ENCODE results near the gene PAIP2B. TPM values are rescaled to one million over a fixed set of nuclear protein-coding genes. Genes with fewer than 3 reads are reported as not detected.

The PAIP2B gene, protein sequence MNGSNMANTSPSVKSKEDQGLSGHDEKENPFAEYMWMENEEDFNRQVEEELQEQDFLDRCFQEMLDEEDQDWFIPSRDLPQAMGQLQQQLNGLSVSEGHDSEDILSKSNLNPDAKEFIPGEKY
- 3.0 TPM for total RNA-seq
- 2.2 TPM for polyA plus RNA-seq
- long read RNA-seq, donor 1 = 0 reads
- long read RNA-seq, donor 2, full-length matches to known transcripts = 4 of 4 reads
- long read RNA-seq, donor 2, partial matches to known transcripts = 0 of 4 reads
- long read RNA-seq, donor 2, other reads (novel, unspliced or antisense) = 0 of 4 reads
- long read RNA-seq, donor 3, full-length matches to known transcripts = 4 of 4 reads
- long read RNA-seq, donor 3, partial matches to known transcripts = 0 of 4 reads
- long read RNA-seq, donor 3, other reads (novel, unspliced or antisense) = 0 of 4 reads
- long read RNA-seq, donor 4 = 0 reads
- long read RNA-seq, donor 5, full-length matches to known transcripts = 1 of 1 reads
- long read RNA-seq, donor 5, partial matches to known transcripts = 0 of 1 reads
- long read RNA-seq, donor 5, other reads (novel, unspliced or antisense) = 0 of 1 reads
- long read RNA-seq, donor 6, full-length matches to known transcripts = 1 of 1 reads
- long read RNA-seq, donor 6, partial matches to known transcripts = 0 of 1 reads
- long read RNA-seq, donor 6, other reads (novel, unspliced or antisense) = 0 of 1 reads
- long read RNA-seq, donor 7, full-length matches to known transcripts = 4 of 4 reads
- long read RNA-seq, donor 7, partial matches to known transcripts = 0 of 4 reads
- long read RNA-seq, donor 7, other reads (novel, unspliced or antisense) = 0 of 4 reads
- long read RNA-seq, donor 8, full-length matches to known transcripts = 5 of 5 reads
- long read RNA-seq, donor 8, partial matches to known transcripts = 0 of 5 reads
- long read RNA-seq, donor 8, other reads (novel, unspliced or antisense) = 0 of 5 reads
- long read RNA-seq, donor 9, full-length matches to known transcripts = 2 of 2 reads
- long read RNA-seq, donor 9, partial matches to known transcripts = 0 of 2 reads
- long read RNA-seq, donor 9, other reads (novel, unspliced or antisense) = 0 of 2 reads
- long read RNA-seq, donor 10, full-length matches to known transcripts = 2 of 2 reads
- long read RNA-seq, donor 10, partial matches to known transcripts = 0 of 2 reads
- long read RNA-seq, donor 10, other reads (novel, unspliced or antisense) = 0 of 2 reads

DNA sequence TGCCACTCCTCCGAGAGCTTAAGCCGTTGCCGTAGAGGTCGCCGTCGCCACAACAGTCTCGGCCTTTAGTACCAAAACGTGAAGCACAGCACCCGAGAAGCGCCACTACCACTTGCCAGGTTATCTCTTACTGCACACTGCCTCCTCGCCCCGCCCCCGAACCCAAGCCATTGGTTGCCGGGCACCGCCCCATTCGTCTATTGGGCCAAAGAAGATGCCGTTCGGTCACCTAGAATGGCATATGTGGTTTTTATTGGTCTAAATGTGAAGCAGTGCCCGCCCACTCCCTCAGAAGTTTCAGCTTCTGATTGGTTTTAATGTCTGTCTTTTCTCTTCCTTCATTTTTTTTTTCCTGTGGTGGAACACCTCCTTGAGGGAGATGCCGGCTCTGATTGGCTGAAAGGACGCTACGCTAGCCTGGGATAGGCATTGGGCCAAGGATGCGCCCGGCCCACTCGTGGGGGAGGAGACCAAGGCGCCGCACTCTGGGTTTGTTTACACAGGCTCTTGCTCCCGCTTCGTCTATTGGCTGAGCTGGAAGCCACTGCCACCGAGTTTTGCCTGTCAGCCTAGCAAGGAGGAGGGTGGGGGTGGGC, at the start of gene PAIP2B:
TSS of gene PAIP2B (minus strand) at position 139 of the 596 bp plus-strand sequence. CDS start 24,514 bp downstream, outside the sequence.
- no peaks in the 10 kb centered on the region for H3K36me3 ChIP-seq (ENCODE audit: control insufficient read depth in 2 of 2, insufficient read depth in 2 of 2, low read length in 1 of 2)
- H3K27ac ChIP-seq (ENCODE audit: low read depth in 1 of 2, low read length in 1 of 2) = peak within 1 kb of the TSS; percentile 70 to 85
- H3K4me3 ChIP-seq (ENCODE audit: low read length in 2 of 2) = peak within 1 kb of the TSS; percentile 59 to 64
- peak; percentile 88 to 99 (median 96) for DNase-seq (ENCODE audit: low read depth in 6 of 9, low spot score in 9 of 9)
- H3K4me1 ChIP-seq (ENCODE audit: control insufficient read depth in 2 of 2, insufficient read depth in 2 of 2, low read length in 2 of 2) = peaks cover 5 to 11% of the 10 kb centered on the region in 2 donors
- peaks cover 0 to 7% of the 10 kb centered on the region in 2 donors for H3K27me3 ChIP-seq (ENCODE audit: control insufficient read depth in 2 of 2, insufficient read depth in 1 of 2, low read length in 1 of 2)
- H3K9me3 ChIP-seq (ENCODE audit: control insufficient read depth in 2 of 2, insufficient read depth in 1 of 2, low read length in 1 of 2) = no peaks in the 10 kb centered on the region
- under 1% methylated on average over 30 of the region's 30 CpGs for WGBS

DNA sequence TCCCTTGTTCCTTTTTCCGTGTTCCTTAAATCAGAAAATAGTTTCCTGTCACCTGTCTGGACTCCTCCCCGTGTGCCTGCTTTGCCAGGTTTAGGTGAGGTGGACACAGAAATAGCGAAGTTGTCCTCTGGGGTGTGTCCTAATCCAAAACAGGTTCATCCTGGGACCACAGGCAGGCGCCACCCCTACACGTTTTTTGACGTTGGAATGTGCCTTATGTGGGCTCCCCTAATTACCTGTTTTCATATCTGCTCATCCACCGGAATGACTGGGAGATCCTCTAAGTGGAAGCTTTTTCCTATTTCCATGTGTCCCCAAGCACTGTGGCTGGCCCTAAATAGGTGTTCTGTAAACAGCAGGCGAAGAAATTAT, 49.0 kb upstream of the PAIP2B start:
- Histone ChIP-seq H3K4me1 (ENCODE audit: control insufficient read depth in 2 of 2, insufficient read depth in 2 of 2, low read length in 2 of 2) (peaks cover 6 to 17% of the 10 kb centered on the region in 2 donors), H3K27ac (ENCODE audit: low read depth in 1 of 2, low read length in 1 of 2) (no peak overlapping the region), H3K9me3 (ENCODE audit: control insufficient read depth in 2 of 2, insufficient read depth in 1 of 2, low read length in 1 of 2) (peaks cover 1 to 9% of the 10 kb centered on the region in 2 donors), H3K27me3 (ENCODE audit: control insufficient read depth in 2 of 2, insufficient read depth in 1 of 2, low read length in 1 of 2) (peaks cover 28 to 35% of the 10 kb centered on the region in 2 donors), H3K4me3 (ENCODE audit: low read length in 2 of 2) (peak overlapping the region in 1 of 2 donors; percentile 45), H3K36me3 (ENCODE audit: control insufficient read depth in 2 of 2, insufficient read depth in 2 of 2, low read length in 1 of 2) (no peaks in the 10 kb centered on the region)
- DNase-seq (ENCODE audit: low read depth in 6 of 9, low spot score in 9 of 9) = peak in 1 of 9 donors; percentile 1
- 44% methylated on average over 8 of the region's 8 CpGs for WGBS

DNA sequence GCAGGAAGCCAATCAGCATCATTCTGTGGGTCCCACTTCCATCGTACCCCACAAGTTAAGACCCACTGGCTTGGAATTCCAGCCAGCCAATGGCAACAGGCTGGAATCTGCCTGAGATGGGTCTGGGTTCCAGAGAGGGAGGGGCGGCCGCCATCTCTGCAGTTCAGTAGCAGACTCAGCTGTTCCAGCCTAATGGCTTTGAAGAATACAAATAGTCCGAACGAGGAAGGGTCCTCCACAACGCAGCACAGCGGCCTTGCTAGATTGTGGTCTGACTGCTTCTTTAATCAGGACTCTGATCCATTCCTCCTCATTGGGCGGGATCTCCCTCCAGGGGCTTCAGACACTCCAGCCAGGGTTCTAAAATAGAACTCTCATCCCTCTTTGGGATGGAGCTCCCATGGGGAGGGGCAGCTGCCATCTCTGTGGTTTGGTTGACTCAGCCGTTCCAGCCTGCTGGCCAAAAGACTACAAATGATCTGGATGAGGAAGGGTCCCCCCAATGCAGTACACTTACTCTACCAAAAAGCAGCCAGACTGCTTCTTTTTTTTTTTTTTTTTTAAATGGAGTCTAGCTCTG, 42.7 kb upstream of the PAIP2B start:
- DNase-seq (ENCODE audit: low read depth in 6 of 9, low spot score in 9 of 9) = no peak
- H3K4me1 ChIP-seq (ENCODE audit: control insufficient read depth in 2 of 2, insufficient read depth in 2 of 2, low read length in 2 of 2) = no peaks in the 10 kb centered on the region
- H3K4me3 ChIP-seq (ENCODE audit: low read length in 2 of 2) = no peak overlapping the region
- no peaks in the 10 kb centered on the region for H3K36me3 ChIP-seq (ENCODE audit: control insufficient read depth in 2 of 2, insufficient read depth in 2 of 2, low read length in 1 of 2)
- no peaks in the 10 kb centered on the region for H3K27me3 ChIP-seq (ENCODE audit: control insufficient read depth in 2 of 2, insufficient read depth in 1 of 2, low read length in 1 of 2)
- H3K9me3 ChIP-seq (ENCODE audit: control insufficient read depth in 2 of 2, insufficient read depth in 1 of 2, low read length in 1 of 2) = no peaks in the 10 kb centered on the region
- H3K27ac ChIP-seq (ENCODE audit: low read depth in 1 of 2, low read length in 1 of 2) = no peak overlapping the region
- WGBS = 97% methylated on average over 9 of the region's 9 CpGs

DNA sequence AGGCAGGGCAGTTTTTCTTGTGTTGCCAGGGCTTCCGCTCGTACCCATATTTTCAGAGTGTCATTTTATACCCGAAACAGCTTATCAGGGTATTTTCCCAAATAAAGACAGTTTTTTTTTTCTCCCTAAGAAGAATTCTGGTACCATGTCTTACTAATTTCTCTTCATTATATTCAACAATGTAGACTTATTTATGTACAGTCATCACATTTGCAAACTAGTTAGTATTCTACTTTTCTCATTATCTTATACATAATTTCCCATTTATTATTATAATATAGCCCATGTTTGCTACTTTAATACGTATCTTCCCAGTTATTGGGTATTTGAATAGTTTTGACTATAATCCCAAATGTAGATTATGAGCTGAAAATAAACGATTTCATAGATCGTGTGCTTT, 36.5 kb upstream of the PAIP2B start:
- H3K4me3 ChIP-seq (ENCODE audit: low read length in 2 of 2) = no peak overlapping the region
- no peaks in the 10 kb centered on the region for H3K36me3 ChIP-seq (ENCODE audit: control insufficient read depth in 2 of 2, insufficient read depth in 2 of 2, low read length in 1 of 2)
- no peaks in the 10 kb centered on the region for H3K4me1 ChIP-seq (ENCODE audit: control insufficient read depth in 2 of 2, insufficient read depth in 2 of 2, low read length in 2 of 2)
- H3K27ac ChIP-seq (ENCODE audit: low read depth in 1 of 2, low read length in 1 of 2) = no peak overlapping the region
- DNase-seq (ENCODE audit: low read depth in 6 of 9, low spot score in 9 of 9) = no peak
- H3K9me3 ChIP-seq (ENCODE audit: control insufficient read depth in 2 of 2, insufficient read depth in 1 of 2, low read length in 1 of 2) = no peaks in the 10 kb centered on the region
- peaks cover 0 to 2% of the 10 kb centered on the region in 2 donors for H3K27me3 ChIP-seq (ENCODE audit: control insufficient read depth in 2 of 2, insufficient read depth in 1 of 2, low read length in 1 of 2)
- WGBS = 94% methylated on average over 6 of the region's 6 CpGs

DNA sequence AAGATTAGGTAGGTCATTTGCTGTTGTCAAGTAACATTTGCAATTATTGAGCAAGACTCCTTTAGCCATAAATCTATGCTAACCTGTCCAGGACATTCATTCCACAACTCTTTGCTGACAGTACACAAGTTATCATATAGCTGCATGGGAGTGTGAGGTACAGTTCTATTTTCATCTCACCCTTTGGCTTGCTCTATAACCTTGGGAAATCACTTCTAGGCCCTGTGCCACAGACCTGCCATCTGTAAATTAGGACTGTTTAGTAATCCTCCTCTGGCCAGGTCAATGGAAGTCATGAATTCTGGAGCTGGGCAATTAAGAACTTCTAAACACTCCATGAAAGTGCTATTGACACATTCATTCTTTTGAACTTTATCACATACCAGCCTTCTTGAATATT, 34.6 kb upstream of the PAIP2B start:
- H3K27me3 ChIP-seq (ENCODE audit: control insufficient read depth in 2 of 2, insufficient read depth in 1 of 2, low read length in 1 of 2) = peaks cover 0 to 2% of the 10 kb centered on the region in 2 donors
- H3K9me3 ChIP-seq (ENCODE audit: control insufficient read depth in 2 of 2, insufficient read depth in 1 of 2, low read length in 1 of 2) = no peaks in the 10 kb centered on the region
- H3K36me3 ChIP-seq (ENCODE audit: control insufficient read depth in 2 of 2, insufficient read depth in 2 of 2, low read length in 1 of 2) = no peaks in the 10 kb centered on the region
- H3K4me3 ChIP-seq (ENCODE audit: low read length in 2 of 2) = no peak overlapping the region
- no peak overlapping the region for H3K27ac ChIP-seq (ENCODE audit: low read depth in 1 of 2, low read length in 1 of 2)
- H3K4me1 ChIP-seq (ENCODE audit: control insufficient read depth in 2 of 2, insufficient read depth in 2 of 2, low read length in 2 of 2) = no peaks in the 10 kb centered on the region
- DNase-seq (ENCODE audit: low read depth in 6 of 9, low spot score in 9 of 9) = no peak

DNA sequence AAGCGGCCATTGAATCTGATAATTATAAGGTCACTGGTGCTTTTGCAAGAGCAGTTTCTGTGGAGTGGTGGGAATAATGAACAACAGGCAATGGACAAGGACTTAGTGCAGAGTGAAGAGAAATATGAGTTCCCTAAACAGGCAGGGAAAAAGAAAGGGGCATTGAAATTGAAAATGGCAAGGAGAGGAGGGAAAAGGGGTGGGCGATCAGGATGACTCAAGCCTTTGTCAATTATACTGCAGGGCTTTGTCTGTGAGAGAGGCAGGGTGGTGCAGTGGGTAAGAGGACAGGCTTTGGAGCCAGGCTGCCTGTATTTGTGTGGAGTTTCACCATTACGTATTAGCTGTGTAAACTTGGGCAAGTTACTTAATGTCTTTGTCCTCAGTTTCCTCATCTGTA, 29.5 kb upstream of the PAIP2B start:
- 93% methylated on average over 3 of the region's 3 CpGs for WGBS
- Histone ChIP-seq H3K27me3 (ENCODE audit: control insufficient read depth in 2 of 2, insufficient read depth in 1 of 2, low read length in 1 of 2) (peaks cover 0 to 2% of the 10 kb centered on the region in 2 donors), H3K36me3 (ENCODE audit: control insufficient read depth in 2 of 2, insufficient read depth in 2 of 2, low read length in 1 of 2) (no peaks in the 10 kb centered on the region)

DNA sequence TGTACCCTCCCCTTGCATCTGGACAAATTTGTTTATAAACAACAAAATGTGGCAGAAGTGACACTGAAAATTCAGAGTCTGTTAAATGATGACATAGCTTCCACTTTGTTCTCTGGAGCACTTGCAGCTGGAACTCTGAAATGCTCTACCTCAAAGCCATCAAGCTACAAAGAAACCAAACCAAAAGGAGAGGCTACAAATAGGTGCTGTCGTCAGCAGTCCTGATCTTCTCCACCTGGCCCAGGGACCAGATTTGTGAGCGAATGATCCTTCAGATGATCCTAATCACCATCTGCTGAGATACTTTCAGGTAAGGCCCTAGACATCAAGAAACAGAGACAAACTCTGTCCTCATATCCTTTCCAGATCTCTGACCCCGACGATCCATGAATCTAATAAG, 27.9 kb upstream of the PAIP2B start:
- H3K4me3 ChIP-seq (ENCODE audit: low read length in 2 of 2) = no peak overlapping the region
- DNase-seq (ENCODE audit: low read depth in 6 of 9, low spot score in 9 of 9) = no peak
- WGBS = 91% methylated on average over 4 of the region's 4 CpGs
- H3K27me3 ChIP-seq (ENCODE audit: control insufficient read depth in 2 of 2, insufficient read depth in 1 of 2, low read length in 1 of 2) = peaks cover 0 to 2% of the 10 kb centered on the region in 2 donors
- no peaks in the 10 kb centered on the region for H3K36me3 ChIP-seq (ENCODE audit: control insufficient read depth in 2 of 2, insufficient read depth in 2 of 2, low read length in 1 of 2)
- no peak overlapping the region for H3K27ac ChIP-seq (ENCODE audit: low read depth in 1 of 2, low read length in 1 of 2)
- H3K4me1 ChIP-seq (ENCODE audit: control insufficient read depth in 2 of 2, insufficient read depth in 2 of 2, low read length in 2 of 2) = no peaks in the 10 kb centered on the region
- H3K9me3 ChIP-seq (ENCODE audit: control insufficient read depth in 2 of 2, insufficient read depth in 1 of 2, low read length in 1 of 2) = no peaks in the 10 kb centered on the region

More for the DNA sequence above, 29.5 kb upstream of the PAIP2B start:
- no peak for DNase-seq (ENCODE audit: low read depth in 6 of 9, low spot score in 9 of 9)
- H3K4me3 ChIP-seq (ENCODE audit: low read length in 2 of 2) = no peak overlapping the region
- no peaks in the 10 kb centered on the region for H3K9me3 ChIP-seq (ENCODE audit: control insufficient read depth in 2 of 2, insufficient read depth in 1 of 2, low read length in 1 of 2)
- H3K27ac ChIP-seq (ENCODE audit: low read depth in 1 of 2, low read length in 1 of 2) = no peak overlapping the region
- H3K4me1 ChIP-seq (ENCODE audit: control insufficient read depth in 2 of 2, insufficient read depth in 2 of 2, low read length in 2 of 2) = no peaks in the 10 kb centered on the region

DNA sequence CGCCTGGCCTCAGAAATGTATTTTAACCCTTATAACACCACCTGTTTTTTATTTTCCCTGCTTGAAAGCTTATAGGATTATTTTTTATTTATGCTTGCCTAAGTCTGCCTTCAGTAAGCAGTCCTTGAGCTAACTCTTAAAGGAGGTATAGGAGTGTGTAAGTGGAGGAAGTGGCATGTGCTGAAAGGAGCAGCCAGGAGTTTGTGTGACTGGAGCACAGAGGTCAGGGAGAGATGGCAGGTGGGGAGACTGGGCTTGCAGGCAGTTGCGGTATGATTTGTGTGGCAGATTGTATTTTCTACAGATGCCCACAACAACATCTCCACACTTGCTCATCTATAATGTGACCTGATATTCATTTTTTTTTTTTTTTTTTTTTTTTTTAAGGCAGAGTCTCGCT, 27.2 kb upstream of the PAIP2B start:
- Histone ChIP-seq H3K4me1 (ENCODE audit: control insufficient read depth in 2 of 2, insufficient read depth in 2 of 2, low read length in 2 of 2) (no peaks in the 10 kb centered on the region), H3K9me3 (ENCODE audit: control insufficient read depth in 2 of 2, insufficient read depth in 1 of 2, low read length in 1 of 2) (no peaks in the 10 kb centered on the region), H3K4me3 (ENCODE audit: low read length in 2 of 2) (no peak overlapping the region), H3K36me3 (ENCODE audit: control insufficient read depth in 2 of 2, insufficient read depth in 2 of 2, low read length in 1 of 2) (no peaks in the 10 kb centered on the region), H3K27ac (ENCODE audit: low read depth in 1 of 2, low read length in 1 of 2) (no peak overlapping the region), H3K27me3 (ENCODE audit: control insufficient read depth in 2 of 2, insufficient read depth in 1 of 2, low read length in 1 of 2) (peaks cover 0 to 2% of the 10 kb centered on the region in 2 donors)
- DNase-seq (ENCODE audit: low read depth in 6 of 9, low spot score in 9 of 9) = no peak
- WGBS = 98% methylated on average over 3 of the region's 3 CpGs
